Astrocyte (in vitro differentiated cells and primary cell): Measurements from ENCODE around the gene TMC5. TPM values are rescaled to one million over a fixed set of nuclear protein-coding genes. Genes with fewer than 3 reads are reported as not detected.
"Not testable (repeated sequence)": the region's sequence is repeated elsewhere in the genome, so short reads cannot be mapped to it uniquely, and the experiment has no call there.

Source experiments
- DNase-seq: peaks from one replicate; pipeline ENCODE4 v3.0.0-alpha.2; 2010; ENCODE audit warnings: low read depth
- FAIRE-seq: peaks from 2 replicates; lab custom pipeline; 2011; peaks lifted over from hg19 to GRCh38; lab: Jason Lieb, UNC
- H2AFZ ChIP-seq: 2 replicates; pipeline ENCODE4 v1.6.0; 2012; ENCODE audit warnings: low read depth, low read length, inconsistent platforms
- H3K27ac ChIP-seq: 2 replicates; pipeline ENCODE4 v1.5.1; 2011; ENCODE audit warnings: low read depth, low read length, inconsistent platforms
- H3K27me3 ChIP-seq: 2 replicates; pipeline ENCODE4 v1.6.0; 2011; ENCODE audit warnings: low read length, inconsistent platforms; ENCODE audit not compliant: insufficient read depth
- H3K36me3 ChIP-seq: 2 replicates; pipeline ENCODE4 v1.5.1; 2011; ENCODE audit warnings: low read length, inconsistent platforms; ENCODE audit not compliant: insufficient read depth
- H3K4me1 ChIP-seq: 2 replicates; pipeline ENCODE4 v1.5.1; 2011; ENCODE audit warnings: low read length, inconsistent platforms; ENCODE audit not compliant: insufficient read depth
- H3K4me2 ChIP-seq: 2 replicates; pipeline ENCODE4 v1.6.0; 2012; ENCODE audit warnings: low read length, inconsistent platforms
- H3K4me3 ChIP-seq: 2 replicates; pipeline ENCODE4 v1.5.1; 2011; ENCODE audit warnings: low read depth, mild to moderate bottlenecking, low read length, inconsistent platforms; ENCODE audit not compliant: insufficient read depth
- H3K79me2 ChIP-seq: 2 replicates; pipeline ENCODE4 v1.6.0; 2012; ENCODE audit warnings: mild to moderate bottlenecking, low read length, inconsistent platforms; ENCODE audit not compliant: insufficient read depth
- H3K9ac ChIP-seq: 2 replicates; pipeline ENCODE4 v1.6.0; 2012; ENCODE audit warnings: mild to moderate bottlenecking, low read length, inconsistent platforms
- H3K9me3 ChIP-seq: 2 replicates; pipeline ENCODE4 v1.5.1; 2012; ENCODE audit warnings: low read depth, mild to moderate bottlenecking, low read length, inconsistent platforms; ENCODE audit not compliant: insufficient read depth
- H4K20me1 ChIP-seq: 2 replicates; pipeline ENCODE4 v1.6.0; 2012; ENCODE audit warnings: low read length, inconsistent platforms; ENCODE audit not compliant: insufficient read depth
- H3K27ac Mint-ChIP-seq: one replicate; pipeline ENCODE4 v1.8.0; 2021; ENCODE audit warnings: mild to moderate bottlenecking, mixed read lengths; ENCODE audit not compliant: unreplicated experiment
- H3K27me3 Mint-ChIP-seq: one replicate; pipeline ENCODE4 v1.8.0; 2021; ENCODE audit warnings: low read depth, mixed read lengths; ENCODE audit not compliant: unreplicated experiment
- H3K36me3 Mint-ChIP-seq: one replicate; pipeline ENCODE4 v1.8.0; 2021; ENCODE audit warnings: low read depth, mixed read lengths; ENCODE audit not compliant: unreplicated experiment
- H3K4me1 Mint-ChIP-seq: one replicate; pipeline ENCODE4 v1.8.0; 2021; ENCODE audit warnings: low read depth, mixed read lengths; ENCODE audit not compliant: unreplicated experiment
- H3K4me3 Mint-ChIP-seq: one replicate; pipeline ENCODE4 v1.8.0; 2021; ENCODE audit warnings: mild to moderate bottlenecking, moderate library complexity, mixed read lengths; ENCODE audit not compliant: unreplicated experiment
- H3K9me3 Mint-ChIP-seq: one replicate; pipeline ENCODE4 v1.8.0; 2021; ENCODE audit warnings: mild to moderate bottlenecking, mixed read lengths; ENCODE audit not compliant: unreplicated experiment
- EZH2 ChIP-seq: IDR thresholded peaks from 2 replicates; pipeline ENCODE4 v1.6.1; 2012; ENCODE audit warnings: mild to moderate bottlenecking, low read length, inconsistent platforms; ENCODE audit not compliant: insufficient read depth
- total RNA-seq: library from RNA; stranded (reverse); gene quantifications from 2 replicates; pipeline ENCODE4 v1.2.1, GENCODE V29; 2021
- TF ChIP-seq, protein P1 (sequence below): IDR thresholded peaks from 2 replicates; pipeline ENCODE4 v1.5.1; 2011; ENCODE audit warnings: low read depth, mild to moderate bottlenecking, inconsistent platforms, low read length, moderate library complexity; ENCODE audit not compliant: insufficient read depth

TMC5 gene
- total RNA-seq, 1 donor from 2014 or later = 0.11 TPM

- no peaks in the 10 kb centered on the region for H3K27me3 ChIP-seq
- FAIRE-seq (no peak), DNase-seq (no peak)
- Mint-ChIP-seq H3K36me3 (no peaks in the 10 kb centered on the region), H3K27me3 (peaks cover 8% of the 10 kb centered on the region), H3K4me3 (no peak overlapping the region), H3K27ac (no peak overlapping the region), H3K4me1 (peaks cover 6% of the 10 kb centered on the region), H3K9me3 (peaks cover 20% of the 10 kb centered on the region)
- H3K4me1 ChIP-seq = peaks cover 7% of the 10 kb centered on the region
- H4K20me1 ChIP-seq = no peaks in the 10 kb centered on the region
- H3K9me3 ChIP-seq = no peaks in the 10 kb centered on the region
- TF ChIP-seq EZH2 = no peak
- TF ChIP-seq, protein P1, sequence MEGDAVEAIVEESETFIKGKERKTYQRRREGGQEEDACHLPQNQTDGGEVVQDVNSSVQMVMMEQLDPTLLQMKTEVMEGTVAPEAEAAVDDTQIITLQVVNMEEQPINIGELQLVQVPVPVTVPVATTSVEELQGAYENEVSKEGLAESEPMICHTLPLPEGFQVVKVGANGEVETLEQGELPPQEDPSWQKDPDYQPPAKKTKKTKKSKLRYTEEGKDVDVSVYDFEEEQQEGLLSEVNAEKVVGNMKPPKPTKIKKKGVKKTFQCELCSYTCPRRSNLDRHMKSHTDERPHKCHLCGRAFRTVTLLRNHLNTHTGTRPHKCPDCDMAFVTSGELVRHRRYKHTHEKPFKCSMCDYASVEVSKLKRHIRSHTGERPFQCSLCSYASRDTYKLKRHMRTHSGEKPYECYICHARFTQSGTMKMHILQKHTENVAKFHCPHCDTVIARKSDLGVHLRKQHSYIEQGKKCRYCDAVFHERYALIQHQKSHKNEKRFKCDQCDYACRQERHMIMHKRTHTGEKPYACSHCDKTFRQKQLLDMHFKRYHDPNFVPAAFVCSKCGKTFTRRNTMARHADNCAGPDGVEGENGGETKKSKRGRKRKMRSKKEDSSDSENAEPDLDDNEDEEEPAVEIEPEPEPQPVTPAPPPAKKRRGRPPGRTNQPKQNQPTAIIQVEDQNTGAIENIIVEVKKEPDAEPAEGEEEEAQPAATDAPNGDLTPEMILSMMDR = no peak
- no peak overlapping the region for H3K4me3 ChIP-seq
- no peaks in the 10 kb centered on the region for H3K36me3 ChIP-seq
- no peak overlapping the region for H2AFZ ChIP-seq
- no peak overlapping the region for H3K27ac ChIP-seq
- H3K4me2 ChIP-seq = no peak overlapping the region
- no peaks in the 10 kb centered on the region for H3K79me2 ChIP-seq
- no peak overlapping the region for H3K9ac ChIP-seq
These were observed 21.1 kb upstream of the TMC5 start for GRCh38 chr16:19396555-19397011.

GRCh38 chr16:19397373-19397772, 20.3 kb upstream of the TMC5 start:
- not testable (repeated sequence) for H3K27ac ChIP-seq, H3K36me3 Mint-ChIP-seq, H3K27me3 ChIP-seq, H4K20me1 ChIP-seq, H3K4me2 ChIP-seq, H3K9me3 ChIP-seq, H3K27me3 Mint-ChIP-seq, H3K4me3 Mint-ChIP-seq, H3K9ac ChIP-seq, H3K4me3 ChIP-seq, H3K4me1 Mint-ChIP-seq, H2AFZ ChIP-seq, H3K4me1 ChIP-seq, H3K36me3 ChIP-seq, DNase-seq, FAIRE-seq, H3K27ac Mint-ChIP-seq, H3K79me2 ChIP-seq
- H3K9me3 Mint-ChIP-seq = peaks cover 21% of the 10 kb centered on the region

- H3K79me2 ChIP-seq = no peaks in the 10 kb centered on the region
- no peaks in the 10 kb centered on the region for H3K4me1 ChIP-seq
- TF ChIP-seq, protein P1 = no peak
- TF ChIP-seq EZH2 = no peak
- no peak for FAIRE-seq
- H3K27ac ChIP-seq = no peak overlapping the region
- no peaks in the 10 kb centered on the region for H3K9me3 ChIP-seq
- no peaks in the 10 kb centered on the region for H3K4me1 Mint-ChIP-seq
- H3K36me3 Mint-ChIP-seq = peaks cover 1% of the 10 kb centered on the region
- H3K9ac ChIP-seq = no peak overlapping the region
- no peak overlapping the region for H2AFZ ChIP-seq
- H3K4me2 ChIP-seq = no peak overlapping the region
- H3K4me3 ChIP-seq = no peak overlapping the region
- H3K27me3 ChIP-seq = no peaks in the 10 kb centered on the region
- no peak overlapping the region for H3K27ac Mint-ChIP-seq
- peaks cover 18% of the 10 kb centered on the region for H3K27me3 Mint-ChIP-seq
- peaks cover 25% of the 10 kb centered on the region for H3K9me3 Mint-ChIP-seq
- H3K36me3 ChIP-seq = no peaks in the 10 kb centered on the region
- no peaks in the 10 kb centered on the region for H4K20me1 ChIP-seq
- H3K4me3 Mint-ChIP-seq = no peak overlapping the region
- no peak for DNase-seq
These were observed 17.0 kb upstream of the TMC5 start for GRCh38 chr16:19400711-19401110.
